Peyer's patch (tissue), 4 donors: Measurements from ENCODE around the gene LRRK1.

ENCODE experiments used
- CTCF ChIP-seq, 6 experiments: fragments of 450-650 bp in 4 of 6; fragments of 200-600 bp in 2 of 6; sonication (generic) in 1 of 6; IDR thresholded peaks; one replicate each; pipeline ENCODE4 v1.5.1; 2017 to 2019; ENCODE audit warnings: antibody characterized with exemption in 6 of 6, mild to moderate bottlenecking in 3 of 6, moderate library complexity in 1 of 6
- POLR2A ChIP-seq, 2 donors: fragments of 450-650 bp; IDR thresholded peaks; one replicate each; pipeline ENCODE4 v1.5.1; 2017; ENCODE audit warnings: antibody characterized with exemption in 2 of 2, mild to moderate bottlenecking in 2 of 2, moderate library complexity in 2 of 2

GRCh38 chr15:101003706-101004105 lies 84.5 kb downstream of the LRRK1 start:
- TF ChIP-seq CTCF (IDR thresholded peaks at IDR 0.05) (no peak), POLR2A (IDR thresholded peaks at IDR 0.05) (no peak)
